GM18508 (cell line): Measurements from ENCODE around the gene SCYL2.
"Not testable (repeated sequence)": the region's sequence is repeated elsewhere in the genome, so short reads cannot be mapped to it uniquely, and the experiment has no call there.

Experiments used
- ATAC-seq: cut with Tn5 transposase; IDR thresholded peaks from one replicate; pipeline ENCODE4 v1.9.1; 2021; ENCODE audit warnings: moderate number of reproducible peaks; ENCODE audit not compliant: insufficient read depth, unreplicated experiment

SCYL2 gene

DNA sequence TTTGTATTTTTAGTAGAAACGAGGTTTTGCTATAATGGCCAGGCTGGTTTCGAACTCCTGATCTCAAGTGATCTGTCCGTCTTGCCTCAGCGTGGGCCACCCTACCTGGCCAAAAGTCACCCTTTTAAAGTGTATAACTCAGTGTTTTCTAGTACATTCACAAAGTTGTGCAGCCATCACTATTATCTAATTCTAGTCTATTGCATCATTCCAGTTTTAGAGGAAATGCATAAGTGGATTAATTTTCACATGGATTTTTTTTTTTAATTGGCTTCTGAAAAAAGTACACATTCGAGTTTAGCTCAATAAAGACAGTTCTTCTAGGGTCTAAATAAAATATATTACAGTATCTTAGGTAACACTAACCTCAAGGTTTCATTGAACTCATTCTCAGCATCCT, 3.8 kb upstream of the SCYL2 start:
- no peak for ATAC-seq

DNA sequence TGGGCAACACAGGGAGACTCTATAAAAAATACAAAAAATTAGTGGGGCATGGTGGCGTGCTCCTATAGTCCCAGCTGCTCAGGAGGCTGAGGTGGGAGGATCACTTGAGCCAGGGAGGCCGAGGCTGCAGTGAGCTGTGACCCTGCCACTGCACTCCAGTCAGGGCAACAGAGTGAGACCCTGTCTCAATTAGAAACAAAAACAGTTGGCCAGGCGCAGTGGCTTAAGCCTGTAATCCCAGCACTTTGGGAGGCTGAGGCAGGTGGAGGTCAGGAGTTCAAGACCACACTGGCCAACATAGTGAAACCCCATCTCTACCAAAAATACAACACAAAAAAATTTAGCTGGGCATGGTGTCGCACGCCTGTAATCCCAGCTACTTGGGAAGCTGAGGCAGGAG, 1.9 kb upstream of the SCYL2 start:
- ATAC-seq = not testable (repeated sequence)

DNA sequence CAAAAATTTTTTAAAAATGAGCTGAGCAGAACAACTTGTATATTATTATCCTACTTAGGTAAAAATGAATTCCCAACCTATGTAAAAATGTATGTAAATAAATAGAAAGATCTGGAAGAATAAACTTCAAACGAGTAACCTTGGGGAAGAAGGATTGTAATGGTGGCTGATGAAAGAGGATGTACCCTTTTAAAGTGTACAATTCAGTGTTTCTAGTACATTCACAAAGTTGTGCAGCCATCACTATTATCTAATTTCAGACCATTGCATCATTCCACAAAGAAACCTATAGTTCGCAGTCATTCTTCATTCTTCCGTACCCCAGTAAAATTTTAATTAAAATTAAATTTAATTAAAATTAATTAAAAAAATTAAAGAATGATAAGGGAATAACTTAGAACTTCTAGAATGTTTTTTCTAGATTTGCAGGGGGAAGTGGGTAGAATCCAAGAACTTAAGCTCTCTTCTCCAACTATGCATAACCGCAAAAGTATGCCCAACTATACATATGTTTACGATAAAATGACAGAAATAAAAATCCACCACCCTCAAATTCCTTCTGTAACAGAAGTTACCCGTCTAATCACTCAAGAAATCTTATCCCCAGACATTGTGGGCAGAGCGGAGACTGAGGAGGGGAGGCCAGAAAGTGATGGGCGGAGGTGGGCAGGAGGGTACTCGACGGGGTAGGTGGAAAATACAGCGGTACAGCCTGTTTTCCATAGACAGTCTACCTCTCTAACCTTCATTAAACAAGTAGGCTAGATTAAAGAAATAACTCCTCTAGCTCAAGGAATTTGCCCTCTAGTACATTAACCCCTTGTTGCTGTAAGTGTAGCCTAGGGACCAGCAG, 1.0 kb upstream of the SCYL2 start:
- no peak for ATAC-seq

DNA sequence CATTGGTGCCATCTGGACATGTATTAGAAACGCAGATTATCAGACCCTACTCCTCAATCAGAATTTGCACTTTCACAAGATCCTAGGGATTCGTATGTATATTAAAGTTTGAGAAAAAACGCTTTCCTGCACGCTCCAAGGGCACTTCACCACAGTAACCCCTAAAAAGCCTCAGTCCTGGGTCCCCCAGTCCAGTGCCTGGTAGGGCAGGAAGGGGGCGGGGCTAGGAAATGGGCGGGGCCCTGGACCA, 467 bp upstream of the SCYL2 start:
- ATAC-seq = peak; percentile 71

DNA sequence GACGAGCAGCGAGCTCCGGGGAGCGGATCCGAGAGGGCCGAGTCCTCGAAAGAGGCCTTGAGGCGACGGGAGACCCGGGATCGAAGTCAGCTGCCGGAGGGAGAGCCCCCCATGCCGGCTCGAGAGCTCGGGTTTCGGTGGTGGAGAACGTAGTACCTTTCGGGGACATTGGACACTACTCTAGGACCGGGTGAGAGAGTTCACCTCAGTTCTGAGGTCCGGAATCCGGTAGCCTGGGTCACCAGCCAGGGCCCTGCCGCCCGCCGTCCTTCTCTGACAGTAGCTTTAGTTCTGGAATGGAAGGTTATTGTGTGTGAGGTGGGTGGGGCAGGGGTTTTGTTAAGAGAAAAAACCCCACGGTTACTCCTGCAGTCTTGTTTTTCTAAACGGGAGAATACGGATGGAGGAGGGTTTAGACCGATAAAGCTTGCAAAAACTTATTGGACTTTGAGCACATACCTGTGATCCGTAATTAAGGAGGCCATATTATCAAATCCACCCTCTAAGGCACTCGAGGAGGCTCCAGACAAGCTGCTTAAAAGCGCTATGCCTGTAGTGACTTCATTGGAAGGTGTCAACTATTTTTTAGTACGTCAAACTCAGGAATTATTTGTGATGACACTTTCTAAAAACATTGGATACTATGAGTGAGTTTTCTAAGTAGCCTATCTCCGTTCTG, 765 bp downstream of the SCYL2 start:
- peak; percentile 8 for ATAC-seq

DNA sequence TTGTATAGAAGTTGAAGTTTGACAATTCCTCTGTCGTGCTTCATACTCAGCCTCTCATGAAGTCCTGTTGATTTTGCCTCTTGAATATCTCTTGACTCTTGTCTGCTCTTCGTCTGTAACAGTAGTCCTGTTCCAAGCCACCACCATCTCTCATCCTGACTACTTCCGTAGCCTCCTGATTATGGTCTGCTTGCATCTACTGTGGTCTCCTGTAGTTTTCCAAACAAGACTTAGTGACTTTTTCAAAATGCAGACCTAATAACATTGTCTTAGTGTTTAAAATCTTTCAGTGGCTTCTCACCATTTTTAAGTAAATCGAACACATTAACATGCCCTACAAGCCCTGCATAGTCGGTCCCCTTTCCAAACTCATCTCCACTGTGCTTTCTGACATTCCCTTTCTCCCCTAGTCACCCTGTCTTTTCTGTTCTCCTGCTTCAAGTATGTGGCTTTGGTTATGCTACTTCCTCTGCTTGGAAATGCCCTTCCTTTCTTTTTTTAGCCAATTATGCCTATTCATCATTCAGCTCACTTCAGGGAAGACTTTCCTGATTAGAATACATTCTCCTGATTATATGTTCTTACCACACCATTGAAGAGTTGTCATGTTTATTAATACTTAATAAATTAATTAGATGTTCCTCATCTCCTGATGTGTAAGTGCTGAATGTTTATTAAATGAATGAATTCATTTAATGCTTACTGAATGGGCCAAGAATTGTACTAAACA, 2.0 kb downstream of the SCYL2 start:
- ATAC-seq = no peak

DNA sequence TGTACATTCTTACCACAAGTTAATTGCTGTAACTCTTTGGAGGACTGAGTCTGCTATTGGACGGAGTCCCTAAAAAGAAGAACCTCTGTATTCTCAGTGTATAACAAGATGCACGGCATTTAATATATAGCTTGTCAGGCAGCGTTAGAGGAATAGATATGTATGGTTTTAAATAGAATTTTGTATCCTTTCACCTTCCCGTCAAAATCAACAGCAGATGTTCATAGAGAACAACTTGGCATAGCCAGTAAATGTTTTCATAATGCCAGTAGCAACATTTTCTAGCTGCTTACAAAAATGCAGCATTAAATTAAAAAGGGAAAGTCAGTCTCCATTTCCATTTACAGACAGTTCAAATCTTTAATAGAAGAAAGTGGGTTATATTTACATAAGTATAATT, 6.8 kb downstream of the SCYL2 start:
- no peak for ATAC-seq

DNA sequence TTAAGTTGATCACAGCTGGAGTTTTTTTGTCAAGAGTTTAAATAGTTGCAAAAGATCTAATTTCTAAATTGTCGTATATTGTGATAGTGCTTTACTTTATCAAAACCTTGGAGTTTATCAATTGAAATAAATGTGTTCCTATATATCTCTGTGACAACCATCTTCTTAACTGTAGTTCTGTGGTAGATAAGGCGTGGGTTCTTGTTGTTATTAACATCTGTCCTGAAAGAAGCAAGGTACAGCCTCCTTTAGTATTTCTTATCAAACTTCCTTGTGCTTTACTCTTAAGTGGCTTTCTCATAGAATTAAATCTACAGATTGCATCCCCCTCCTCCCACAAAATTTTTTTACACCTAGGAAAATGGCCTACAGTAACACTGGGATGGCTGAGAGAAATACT, 7.3 kb downstream of the SCYL2 start:
- ATAC-seq = no peak

DNA sequence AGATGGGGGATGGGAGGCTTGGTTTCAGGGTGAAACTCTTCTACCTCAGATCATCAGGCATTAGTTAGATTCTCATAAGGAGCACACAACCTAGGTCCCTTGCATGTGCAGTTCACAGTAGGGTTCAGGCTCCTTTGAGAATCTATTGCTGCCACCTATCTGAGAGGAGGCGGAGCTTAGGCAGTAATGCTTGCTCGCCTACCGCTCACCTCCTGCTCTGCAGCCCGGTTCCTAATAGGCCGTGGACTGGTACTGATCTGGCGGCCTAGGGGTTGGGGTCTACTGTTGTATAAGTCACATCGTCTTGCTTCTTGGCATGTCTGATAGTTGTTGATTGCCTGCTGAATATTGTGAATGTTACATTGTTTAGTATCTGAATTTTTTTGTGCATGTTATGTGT, 12.2 kb downstream of the SCYL2 start:
- ATAC-seq = no peak

DNA sequence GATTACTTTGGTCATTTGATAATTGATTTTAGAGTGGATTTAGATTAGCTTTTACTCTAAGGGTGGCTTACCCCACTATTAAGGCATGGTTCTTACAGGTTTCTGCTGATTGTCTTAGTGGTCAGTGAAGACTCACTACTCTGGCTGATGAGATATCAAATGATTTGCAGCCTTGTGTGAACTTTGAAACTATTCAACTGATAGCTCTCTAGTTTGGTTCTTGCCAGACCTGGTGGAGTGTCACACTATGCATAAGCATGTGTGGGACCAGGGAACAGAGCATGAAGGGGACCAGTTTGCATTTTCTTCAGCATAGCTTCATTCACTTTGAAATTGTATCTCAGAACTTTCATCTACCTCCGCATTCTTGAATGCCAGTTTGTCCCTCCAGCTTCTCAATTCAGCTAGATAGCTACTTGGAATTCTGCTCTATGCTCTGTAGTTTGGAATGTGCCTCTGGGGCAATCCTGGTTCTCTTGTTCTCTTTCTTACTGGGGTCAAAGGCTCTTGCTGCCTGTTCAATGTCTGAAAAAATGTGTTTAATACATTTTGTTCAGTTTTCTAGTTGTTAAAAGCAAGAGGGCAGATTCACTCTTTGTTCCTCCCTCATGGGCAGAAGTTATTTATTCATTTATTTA, 12.7 kb downstream of the SCYL2 start:
- ATAC-seq = no peak

DNA sequence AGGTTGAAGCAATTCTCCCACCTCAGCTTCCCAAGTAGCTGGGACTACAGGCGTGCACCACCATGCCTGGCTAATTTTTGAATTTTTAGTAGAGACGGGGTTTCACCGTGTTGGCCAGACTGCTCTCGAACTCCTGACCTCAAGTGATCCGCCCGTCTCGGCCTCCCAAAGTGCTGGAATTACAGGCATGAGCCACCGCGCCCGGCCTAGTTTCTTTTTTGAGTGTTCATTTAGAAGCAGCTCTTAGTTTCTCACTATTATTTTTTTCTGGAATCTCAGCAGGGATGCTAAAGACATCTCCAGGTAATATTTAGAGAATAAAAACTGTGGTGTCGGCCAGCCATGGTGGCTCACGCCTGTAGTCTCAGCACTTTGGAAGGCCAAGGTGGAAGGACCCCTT, 17.6 kb downstream of the SCYL2 start:
- not testable (repeated sequence) for ATAC-seq

DNA sequence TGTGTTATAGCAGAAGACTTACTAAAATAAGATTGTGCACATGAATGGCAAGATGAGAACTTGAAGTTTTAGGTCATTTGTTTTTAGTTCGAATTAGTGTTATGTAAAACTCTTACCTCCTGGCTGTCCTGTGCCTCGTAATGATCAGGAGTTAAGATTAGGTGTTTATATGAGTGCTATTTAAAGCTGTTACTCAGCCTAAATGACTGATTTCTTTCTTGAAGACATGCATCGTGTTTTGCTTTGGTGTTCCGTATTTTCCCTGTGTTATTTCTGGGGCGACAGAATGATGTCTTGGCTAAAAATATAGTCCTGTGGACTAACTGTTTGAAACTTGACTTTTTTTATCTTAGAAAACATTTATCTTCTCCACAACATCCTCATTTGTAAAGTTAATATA, 22.1 kb downstream of the SCYL2 start:
- no peak for ATAC-seq

DNA sequence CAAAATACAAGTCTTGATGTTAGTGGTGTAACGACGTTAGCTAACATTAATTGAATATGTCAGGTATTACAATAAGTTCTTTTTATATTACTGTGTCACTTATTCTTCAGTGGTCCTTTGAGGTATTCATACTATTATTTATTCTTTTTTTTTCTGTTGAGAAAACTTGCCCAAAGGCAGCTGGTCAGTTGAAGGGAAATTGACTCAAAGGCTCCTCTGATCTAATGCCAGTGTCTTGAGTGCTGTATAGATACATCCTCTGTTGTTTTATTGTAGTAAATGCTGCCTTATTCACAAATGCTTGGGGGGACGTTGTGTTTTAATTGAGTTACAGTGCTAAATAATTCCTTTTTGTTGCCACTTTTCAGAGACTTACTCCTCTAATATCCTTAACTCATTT, 23.0 kb downstream of the SCYL2 start:
- no peak for ATAC-seq

DNA sequence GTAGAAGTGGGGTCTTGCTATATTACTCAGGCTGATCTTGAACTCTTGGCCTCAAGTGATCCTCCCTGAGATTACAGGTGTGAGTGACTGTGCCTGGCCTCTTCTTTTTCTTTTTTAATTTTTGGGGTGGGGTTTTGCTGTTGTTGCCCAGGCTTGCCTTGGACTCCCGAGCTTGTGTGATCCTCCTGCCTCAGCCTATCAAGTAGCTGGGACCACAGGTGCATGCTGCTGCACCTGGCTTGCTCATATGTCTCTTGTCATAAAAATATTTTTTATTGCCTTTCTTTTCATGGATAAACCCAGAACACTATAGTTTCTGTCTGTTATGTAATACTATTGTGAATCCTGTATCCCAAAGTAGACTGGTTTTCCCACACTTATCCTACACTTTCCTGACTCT, 26.0 kb downstream of the SCYL2 start:
- ATAC-seq = no peak

DNA sequence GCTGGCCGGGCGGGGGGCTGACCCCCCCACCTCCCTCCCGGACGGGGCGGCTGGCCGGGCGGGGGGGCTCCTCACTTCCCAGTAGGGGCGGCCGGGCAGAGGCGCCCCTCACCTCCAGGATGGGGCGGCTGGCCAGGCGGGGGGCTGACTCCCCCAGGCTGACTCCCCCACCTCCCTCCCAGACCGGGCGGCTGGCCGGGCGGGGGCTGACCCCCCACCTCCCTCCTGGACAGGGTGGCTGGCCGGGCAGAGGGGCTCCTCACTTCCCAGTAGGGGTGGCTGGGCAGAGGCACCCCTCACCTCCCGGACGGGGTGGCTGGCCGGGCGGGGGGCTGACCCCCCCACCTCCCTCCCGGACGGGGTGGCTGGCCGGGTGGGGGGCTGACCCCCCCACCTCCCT, 27.4 kb downstream of the SCYL2 start:
- not testable (repeated sequence) for ATAC-seq

DNA sequence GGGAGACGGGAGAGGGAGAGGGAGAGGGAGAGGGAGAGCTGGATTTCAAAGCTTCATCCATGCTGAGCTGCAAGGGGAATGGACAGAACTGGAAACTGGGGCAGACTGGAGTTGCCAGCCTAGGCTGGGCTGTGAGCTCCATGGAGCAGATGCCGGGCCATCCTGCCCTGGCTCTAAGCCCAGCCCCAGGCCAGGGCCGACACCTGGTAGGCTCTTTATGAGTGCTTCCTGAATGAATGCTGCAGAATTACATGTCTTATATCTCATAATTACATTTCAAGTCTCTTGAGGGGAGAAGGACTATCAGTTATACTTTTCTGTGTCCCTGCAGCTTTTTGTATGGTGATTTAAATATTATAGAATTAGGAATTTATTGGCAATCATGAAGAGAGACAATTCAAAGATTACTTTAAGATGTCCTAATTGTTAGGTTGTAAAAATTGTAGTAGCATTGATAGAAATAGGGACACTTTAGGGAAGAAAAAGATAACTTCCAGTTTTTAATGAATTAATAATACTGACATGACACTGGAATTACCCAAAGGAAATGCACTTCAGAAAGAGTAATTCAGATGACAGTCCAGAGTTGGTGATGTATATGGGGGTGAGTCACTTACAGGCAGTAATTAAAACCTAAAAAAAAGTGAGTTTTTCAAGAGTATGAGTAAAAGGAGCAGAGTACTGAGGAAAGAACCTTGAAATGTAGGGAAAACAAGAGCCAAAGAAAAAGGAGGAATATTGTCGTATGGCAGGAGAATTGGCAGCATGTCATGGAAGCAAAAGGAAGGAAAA, 29.0 kb downstream of the SCYL2 start:
- ATAC-seq = no peak

DNA sequence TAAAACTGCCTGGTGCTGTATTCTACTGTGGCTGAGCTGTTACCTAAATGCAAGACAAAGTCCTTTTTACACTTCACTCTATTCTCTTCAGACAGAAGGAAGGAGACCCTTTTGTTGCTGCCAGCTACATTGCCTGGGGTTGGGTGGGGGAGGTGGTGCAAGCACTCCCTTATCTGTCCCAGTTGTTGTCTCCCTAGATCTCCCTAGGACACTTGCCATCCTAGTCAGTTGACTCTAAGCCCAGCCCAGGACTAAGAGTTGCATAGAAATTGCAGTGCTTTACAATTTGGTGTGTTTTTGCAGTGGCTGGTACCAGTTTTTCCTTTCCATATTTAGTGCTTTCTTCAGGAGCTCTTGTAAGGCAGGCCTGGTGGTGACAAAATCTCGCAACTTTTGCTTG, 35.1 kb downstream of the SCYL2 start:
- no peak for ATAC-seq

DNA sequence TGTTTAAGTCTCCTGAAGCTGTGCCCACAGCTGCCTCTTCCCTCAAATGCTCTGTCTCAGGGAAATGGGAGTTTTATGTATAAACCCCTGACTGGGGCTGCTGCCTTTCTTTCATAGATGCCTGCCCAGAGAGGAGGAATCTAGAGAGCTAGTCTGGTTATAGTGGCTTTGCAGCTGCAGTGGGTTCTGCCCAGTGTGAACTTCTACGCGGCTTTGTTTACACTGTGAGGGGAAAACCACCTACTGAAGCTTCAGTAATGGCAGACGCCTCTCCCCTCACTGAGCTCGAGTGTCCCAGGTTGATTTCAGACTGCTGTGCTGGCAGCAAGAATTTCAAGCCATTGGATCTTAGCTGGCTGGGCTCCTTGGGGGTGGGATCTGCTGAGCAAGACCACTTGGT, 36.9 kb downstream of the SCYL2 start:
- no peak for ATAC-seq

DNA sequence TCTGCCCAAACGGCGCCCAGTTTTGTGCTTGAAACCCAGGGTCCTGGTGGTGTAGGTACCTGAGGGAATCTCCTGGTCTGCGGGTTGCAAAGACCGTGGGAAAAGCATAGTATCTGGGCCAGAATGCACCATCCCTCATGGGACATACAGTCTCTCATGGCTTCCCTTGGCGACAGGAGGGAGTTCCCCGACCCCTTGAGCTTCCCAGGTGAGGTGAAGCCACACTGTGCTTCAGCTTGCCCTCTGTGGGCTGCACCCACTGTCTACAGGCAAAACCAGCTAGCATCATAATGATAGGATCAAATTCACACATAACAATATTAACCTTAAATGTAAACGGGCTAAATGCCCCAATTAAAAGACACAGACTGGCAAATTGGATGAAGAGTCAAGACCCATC, 37.4 kb downstream of the SCYL2 start:
- not testable (repeated sequence) for ATAC-seq

DNA sequence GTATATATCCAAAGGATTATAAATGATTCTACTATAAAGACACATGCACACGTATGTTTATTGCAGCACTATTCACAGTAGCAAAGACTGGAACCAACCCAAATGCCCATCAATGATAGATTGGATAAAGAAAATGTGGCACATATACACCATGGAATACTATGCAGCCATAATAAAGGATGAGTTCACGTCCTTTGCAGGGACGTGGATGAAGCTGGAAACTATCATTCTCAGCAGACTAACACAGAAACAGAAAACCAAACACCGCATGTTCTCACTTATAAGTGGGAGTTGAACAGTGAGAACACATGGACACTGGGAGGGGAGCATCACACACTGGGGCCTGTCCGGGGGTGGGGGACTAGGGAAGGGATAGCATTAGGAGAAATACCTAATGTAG, 41.2 kb downstream of the SCYL2 start:
- not testable (repeated sequence) for ATAC-seq
